Measurements from ENCODE around the gene KRT6A.
"Not testable (repeated sequence)": the region's sequence is repeated elsewhere in the genome, so short reads cannot be mapped to it uniquely, and the experiment has no call there.

Gene KRT6A

DNA sequence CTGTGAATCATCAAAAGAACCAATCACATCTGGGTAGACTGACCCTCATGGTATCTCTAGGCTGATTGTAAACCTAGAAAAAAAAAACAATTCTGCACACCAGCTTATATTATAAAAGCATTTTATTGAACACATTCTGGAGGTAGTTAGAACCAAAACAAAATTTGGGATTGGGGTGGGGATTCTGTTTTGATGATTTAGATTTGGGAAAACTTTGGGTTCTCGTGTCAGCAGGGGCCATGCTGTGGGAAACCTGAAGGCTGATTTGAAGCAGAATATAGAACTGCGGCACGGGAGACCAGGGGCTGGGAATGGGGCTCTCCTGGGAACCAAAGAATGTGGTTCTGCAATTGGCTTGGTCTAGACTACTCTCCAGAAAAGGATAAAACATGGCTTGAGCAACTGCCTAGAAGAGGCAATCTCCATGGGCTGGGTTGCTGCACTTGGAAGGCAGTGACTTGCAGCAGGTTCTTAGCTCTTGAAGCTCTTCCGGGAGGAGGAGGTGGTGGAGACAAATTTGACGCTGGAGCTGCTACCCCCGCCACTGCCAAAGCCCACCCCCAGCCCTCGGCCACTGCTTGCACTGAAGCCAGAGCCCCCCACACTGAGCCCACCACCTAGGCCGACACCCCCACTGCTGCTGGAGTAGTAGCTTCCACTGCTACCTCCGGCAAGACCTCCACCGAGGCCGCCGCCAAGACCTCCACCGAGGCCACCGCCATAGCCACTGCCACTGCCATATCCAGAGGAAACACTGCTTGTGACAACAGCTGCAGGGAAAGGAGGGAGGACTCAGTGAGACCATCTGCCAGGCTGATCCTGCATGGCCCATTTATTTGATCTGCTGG is 21.6 kb upstream of the KRT6A start:
- peaks cover 5% of the 10 kb centered on the region for H3K4me1 ChIP-seq (ENCODE audit: control insufficient read depth, insufficient read depth, low read length)
- no peak overlapping the region for H3K27ac ChIP-seq (ENCODE audit: low read depth, low read length)
- no peaks in the 10 kb centered on the region for H3K36me3 ChIP-seq (ENCODE audit: control insufficient read depth, insufficient read depth, low read length)
- H3K9ac ChIP-seq (ENCODE audit: low read length): no peak overlapping the region
- H3K4me3 ChIP-seq (ENCODE audit: low read length): no peak overlapping the region
- no peaks in the 10 kb centered on the region for H3K27me3 ChIP-seq (ENCODE audit: control insufficient read depth, insufficient read depth, low read length)

DNA sequence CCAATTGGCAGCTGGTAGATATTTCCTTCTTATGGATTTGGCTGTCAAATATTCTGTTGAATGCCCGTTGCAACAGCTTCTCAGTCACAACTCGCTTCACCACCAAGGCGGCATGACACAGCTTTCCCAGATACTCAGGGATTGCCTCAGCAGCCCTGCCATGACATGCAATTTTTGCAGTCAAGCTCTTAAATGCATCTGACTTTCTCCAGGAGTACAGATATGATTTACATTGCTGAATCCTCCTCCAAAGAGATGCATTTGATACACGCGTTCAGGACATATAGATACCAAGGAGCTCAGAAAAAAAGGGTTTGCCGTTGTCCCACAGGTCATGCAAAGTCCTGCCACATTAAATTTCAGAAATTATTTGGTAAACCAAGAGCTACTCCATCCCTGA is 20.7 kb upstream of the KRT6A start:
- Histone ChIP-seq H3K27me3 (ENCODE audit: control insufficient read depth, insufficient read depth, low read length) (no peaks in the 10 kb centered on the region), H3K4me3 (ENCODE audit: low read length) (no peak overlapping the region), H3K36me3 (ENCODE audit: control insufficient read depth, insufficient read depth, low read length) (no peaks in the 10 kb centered on the region), H3K4me1 (ENCODE audit: control insufficient read depth, insufficient read depth, low read length) (peaks cover 5% of the 10 kb centered on the region), H3K27ac (ENCODE audit: low read depth, low read length) (no peak overlapping the region), H3K9ac (ENCODE audit: low read length) (no peak overlapping the region)

DNA sequence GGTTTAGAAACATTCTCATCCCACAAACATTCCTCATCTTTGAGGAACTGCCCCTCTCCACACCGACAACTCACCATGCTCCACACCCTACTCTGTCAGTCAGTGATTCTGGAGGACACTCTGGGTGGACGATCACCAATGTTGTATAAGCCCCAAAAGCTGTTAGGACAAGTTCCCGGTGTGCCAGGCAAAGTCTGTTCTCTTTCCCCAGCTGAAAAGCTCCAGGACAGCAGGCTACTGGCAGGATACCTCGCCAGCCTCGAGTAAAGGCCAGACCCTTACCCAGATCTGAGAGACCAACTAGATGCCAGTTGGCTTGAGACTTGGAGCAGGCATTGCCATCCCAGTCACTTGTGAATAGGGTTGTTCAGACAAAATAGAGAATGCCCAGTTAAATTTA is 15.2 kb upstream of the KRT6A start:
- H3K4me1 ChIP-seq (ENCODE audit: control insufficient read depth, insufficient read depth, low read length): no peaks in the 10 kb centered on the region
- no peak overlapping the region for H3K4me3 ChIP-seq (ENCODE audit: low read length)
- no peak overlapping the region for H3K27ac ChIP-seq (ENCODE audit: low read depth, low read length)
- no peaks in the 10 kb centered on the region for H3K36me3 ChIP-seq (ENCODE audit: control insufficient read depth, insufficient read depth, low read length)
- no peak overlapping the region for H3K9ac ChIP-seq (ENCODE audit: low read length)
- no peaks in the 10 kb centered on the region for H3K27me3 ChIP-seq (ENCODE audit: control insufficient read depth, insufficient read depth, low read length)

- H3K36me3 ChIP-seq (ENCODE audit: control insufficient read depth, insufficient read depth, low read length): no peaks in the 10 kb centered on the region
- H3K4me1 ChIP-seq (ENCODE audit: control insufficient read depth, insufficient read depth, low read length): no peaks in the 10 kb centered on the region
- no peak overlapping the region for H3K4me3 ChIP-seq (ENCODE audit: low read length)
- H3K27ac ChIP-seq (ENCODE audit: low read depth, low read length): no peak overlapping the region
- H3K27me3 ChIP-seq (ENCODE audit: control insufficient read depth, insufficient read depth, low read length): no peaks in the 10 kb centered on the region
- H3K9ac ChIP-seq (ENCODE audit: low read length): no peak overlapping the region
Measured at GRCh38 chr12:52506858-52507715, 14.0 kb upstream of the KRT6A start.

DNA sequence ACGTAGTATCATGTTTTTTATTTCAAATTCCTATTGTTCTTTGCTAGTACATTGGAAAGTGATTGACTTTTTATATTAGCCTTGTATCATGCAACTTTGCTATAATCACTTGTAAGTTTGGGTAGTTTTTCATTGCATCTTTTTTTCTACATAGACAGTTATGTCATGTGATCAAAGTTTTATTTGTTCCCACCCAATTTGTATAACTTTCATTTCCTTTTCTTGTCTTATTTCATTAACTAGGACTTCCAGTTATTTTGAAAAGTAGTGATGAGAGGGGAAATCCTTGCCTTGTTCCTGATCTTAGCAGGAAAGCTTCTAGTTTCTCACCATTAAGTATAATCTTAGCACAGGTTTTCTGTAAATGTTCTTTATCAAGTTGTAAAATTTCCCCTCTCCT is 9.8 kb upstream of the KRT6A start:
- Histone ChIP-seq H3K9ac (ENCODE audit: low read length) (no peak overlapping the region), H3K27ac (ENCODE audit: low read depth, low read length) (no peak overlapping the region)

DNA sequence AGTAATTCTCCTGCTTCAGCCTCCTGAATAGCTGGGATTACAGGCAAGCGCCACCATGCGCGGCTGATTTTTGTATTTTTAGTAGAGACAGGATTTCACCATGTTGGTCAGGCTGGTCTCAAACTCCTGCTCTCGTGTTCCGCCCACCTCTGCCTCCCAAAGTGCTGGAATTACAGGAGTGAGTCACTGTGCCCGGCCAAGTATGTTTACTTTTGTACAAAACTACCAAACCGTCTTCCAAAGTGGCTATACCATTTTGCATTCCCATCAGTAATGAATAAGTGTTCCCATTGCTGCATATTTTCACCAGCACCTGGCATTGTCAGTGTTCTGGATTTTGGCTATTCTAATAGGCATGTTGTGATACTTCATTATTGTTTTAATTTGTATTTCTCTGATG is 8.4 kb upstream of the KRT6A start:
- Histone ChIP-seq H3K27me3 (ENCODE audit: control insufficient read depth, insufficient read depth, low read length) (no peaks in the 10 kb centered on the region), H3K4me1 (ENCODE audit: control insufficient read depth, insufficient read depth, low read length) (no peaks in the 10 kb centered on the region), H3K9ac (ENCODE audit: low read length) (no peak overlapping the region), H3K36me3 (ENCODE audit: control insufficient read depth, insufficient read depth, low read length) (no peaks in the 10 kb centered on the region), H3K27ac (ENCODE audit: low read depth, low read length) (no peak overlapping the region), H3K4me3 (ENCODE audit: low read length) (no peak overlapping the region)

More for the DNA sequence above, 9.8 kb upstream of the KRT6A start:
- H3K4me3 ChIP-seq (ENCODE audit: low read length): no peak overlapping the region
- H3K36me3 ChIP-seq (ENCODE audit: control insufficient read depth, insufficient read depth, low read length): no peaks in the 10 kb centered on the region
- no peaks in the 10 kb centered on the region for H3K27me3 ChIP-seq (ENCODE audit: control insufficient read depth, insufficient read depth, low read length)
- H3K4me1 ChIP-seq (ENCODE audit: control insufficient read depth, insufficient read depth, low read length): no peaks in the 10 kb centered on the region

DNA sequence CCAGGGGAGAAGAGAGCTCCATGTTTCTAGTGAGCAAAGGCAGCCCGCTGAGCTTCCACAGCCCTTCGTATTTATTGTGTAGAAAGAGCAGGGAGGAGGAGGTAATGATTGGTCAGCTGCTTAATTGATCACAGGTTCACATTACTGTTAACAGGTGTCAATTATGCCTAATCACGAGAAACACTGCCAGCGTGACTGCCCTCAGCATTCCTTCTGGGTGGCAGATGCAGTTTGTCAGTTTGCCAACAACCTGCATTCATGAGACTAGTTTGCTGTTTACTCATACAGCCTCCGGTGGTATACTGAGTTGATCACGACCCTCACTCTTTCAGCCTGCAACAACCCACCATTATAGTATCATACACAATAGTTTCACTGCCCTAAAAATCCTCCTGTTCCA is 7.5 kb upstream of the KRT6A start:
- H3K4me1 ChIP-seq (ENCODE audit: control insufficient read depth, insufficient read depth, low read length); H3K4me3 ChIP-seq (ENCODE audit: low read length); H3K27me3 ChIP-seq (ENCODE audit: control insufficient read depth, insufficient read depth, low read length); H3K9ac ChIP-seq (ENCODE audit: low read length); H3K36me3 ChIP-seq (ENCODE audit: control insufficient read depth, insufficient read depth, low read length); H3K27ac ChIP-seq (ENCODE audit: low read depth, low read length): not testable (repeated sequence)

DNA sequence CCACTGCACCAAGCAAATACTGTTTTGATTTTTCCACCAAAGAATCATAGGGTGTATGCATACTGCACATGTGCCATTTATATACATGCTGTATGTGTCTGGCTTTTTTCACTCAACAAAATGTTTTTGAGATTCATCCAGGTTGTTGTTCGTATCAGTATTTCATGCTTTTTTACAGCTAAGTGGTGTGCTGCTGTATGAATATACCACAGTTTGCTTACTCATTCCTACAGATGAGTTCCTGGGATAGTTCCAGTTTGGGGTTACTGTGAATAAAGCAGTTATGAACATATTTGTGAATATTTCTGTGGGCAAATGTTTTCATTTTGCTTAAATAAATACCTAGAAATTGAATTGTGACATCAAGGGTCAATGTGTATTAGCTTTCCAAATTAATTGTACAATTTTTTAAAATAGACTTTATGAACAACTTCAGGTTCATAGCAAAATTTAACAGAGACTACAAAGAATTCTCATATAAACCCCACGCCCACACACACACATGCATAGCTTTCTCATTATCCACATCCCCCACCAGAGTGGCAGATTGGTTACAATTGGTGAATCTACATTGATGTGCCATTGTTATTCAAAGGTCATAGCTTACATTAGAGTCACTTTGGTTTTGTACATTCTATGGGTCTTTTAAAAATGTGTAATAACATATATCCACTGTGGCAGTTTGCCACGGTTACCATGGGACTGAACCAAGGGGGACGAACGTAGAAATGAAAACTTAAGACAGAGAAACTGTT is 6.9 kb upstream of the KRT6A start:
- Histone ChIP-seq H3K9ac (ENCODE audit: low read length) (no peak overlapping the region), H3K4me3 (ENCODE audit: low read length) (no peak overlapping the region), H3K27ac (ENCODE audit: low read depth, low read length) (no peak overlapping the region), H3K27me3 (ENCODE audit: control insufficient read depth, insufficient read depth, low read length) (no peaks in the 10 kb centered on the region), H3K4me1 (ENCODE audit: control insufficient read depth, insufficient read depth, low read length) (no peaks in the 10 kb centered on the region), H3K36me3 (ENCODE audit: control insufficient read depth, insufficient read depth, low read length) (no peaks in the 10 kb centered on the region)

DNA sequence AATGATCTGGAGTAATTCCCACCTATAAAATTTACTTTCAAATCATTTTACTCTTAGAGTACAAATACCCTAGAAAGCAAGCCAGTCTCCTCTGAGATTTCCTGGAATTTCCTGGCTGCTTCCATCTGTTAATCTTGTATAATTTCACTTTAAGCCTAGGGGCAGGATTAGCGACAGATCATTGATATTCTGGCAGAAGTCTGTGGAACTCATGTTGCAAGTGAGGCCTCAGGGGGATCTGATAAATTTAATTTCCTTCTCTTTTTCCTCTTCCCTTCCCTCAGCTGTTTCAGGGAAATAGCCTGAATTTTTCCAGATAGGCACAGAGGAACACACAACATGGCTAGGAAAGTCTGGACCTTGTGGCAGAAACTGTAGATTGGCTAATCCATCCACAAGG is 5.9 kb upstream of the KRT6A start:
- no peaks in the 10 kb centered on the region for H3K4me1 ChIP-seq (ENCODE audit: control insufficient read depth, insufficient read depth, low read length)
- H3K36me3 ChIP-seq (ENCODE audit: control insufficient read depth, insufficient read depth, low read length): no peaks in the 10 kb centered on the region
- H3K9ac ChIP-seq (ENCODE audit: low read length): no peak overlapping the region
- H3K27me3 ChIP-seq (ENCODE audit: control insufficient read depth, insufficient read depth, low read length): no peaks in the 10 kb centered on the region
- no peak overlapping the region for H3K4me3 ChIP-seq (ENCODE audit: low read length)
- H3K27ac ChIP-seq (ENCODE audit: low read depth, low read length): no peak overlapping the region

DNA sequence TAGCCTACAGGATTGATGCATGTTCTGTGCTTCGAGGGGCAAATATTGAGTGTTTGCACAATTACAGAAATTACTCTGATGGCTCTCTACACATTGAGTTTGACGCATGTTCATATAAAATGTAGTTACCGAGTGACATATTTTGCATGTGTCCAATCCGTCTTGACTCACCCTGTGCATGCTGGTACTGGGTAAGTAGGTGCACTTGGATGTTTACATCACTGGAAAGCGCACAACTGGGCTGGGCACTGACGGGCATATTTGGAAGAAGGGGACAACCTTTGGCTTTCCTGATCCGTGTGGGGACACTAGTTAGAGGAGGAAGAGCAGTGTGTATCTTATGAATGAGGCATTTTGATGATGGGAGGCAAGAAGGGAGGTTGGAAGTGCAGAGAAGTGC is 4.9 kb upstream of the KRT6A start:
- H3K36me3 ChIP-seq (ENCODE audit: control insufficient read depth, insufficient read depth, low read length): no peaks in the 10 kb centered on the region
- no peaks in the 10 kb centered on the region for H3K27me3 ChIP-seq (ENCODE audit: control insufficient read depth, insufficient read depth, low read length)
- H3K4me3 ChIP-seq (ENCODE audit: low read length): no peak overlapping the region
- H3K4me1 ChIP-seq (ENCODE audit: control insufficient read depth, insufficient read depth, low read length): no peaks in the 10 kb centered on the region
- no peak overlapping the region for H3K27ac ChIP-seq (ENCODE audit: low read depth, low read length)
- no peak overlapping the region for H3K9ac ChIP-seq (ENCODE audit: low read length)

DNA sequence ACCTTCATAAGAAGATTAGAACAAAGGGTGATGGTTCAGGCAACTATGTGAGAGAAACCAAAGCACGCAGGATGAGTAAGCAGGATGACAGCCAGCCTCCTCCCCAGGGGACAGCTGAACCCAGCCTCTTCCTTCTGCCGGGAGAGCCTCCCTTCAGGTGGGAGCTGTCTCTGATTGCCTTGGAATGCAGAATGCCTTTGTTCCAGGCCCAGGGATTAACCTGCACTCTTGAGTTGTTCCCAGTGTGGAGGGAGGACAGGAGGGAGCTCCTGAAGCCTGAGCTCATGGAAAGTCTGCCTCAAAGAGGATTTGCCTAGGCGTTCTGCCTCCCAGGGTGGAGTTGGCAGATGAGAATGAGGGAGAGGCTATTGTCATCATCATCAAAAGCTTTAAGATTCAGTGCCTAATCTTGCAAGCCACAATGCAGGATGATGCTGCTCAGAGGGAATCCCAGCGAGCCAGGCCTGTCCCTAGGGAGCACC is 3.6 kb upstream of the KRT6A start:
- H3K4me1 ChIP-seq (ENCODE audit: control insufficient read depth, insufficient read depth, low read length): no peaks in the 10 kb centered on the region
- no peaks in the 10 kb centered on the region for H3K36me3 ChIP-seq (ENCODE audit: control insufficient read depth, insufficient read depth, low read length)
- no peak overlapping the region for H3K27ac ChIP-seq (ENCODE audit: low read depth, low read length)
- no peaks in the 10 kb centered on the region for H3K27me3 ChIP-seq (ENCODE audit: control insufficient read depth, insufficient read depth, low read length)
- no peak overlapping the region for H3K4me3 ChIP-seq (ENCODE audit: low read length)
- no peak overlapping the region for H3K9ac ChIP-seq (ENCODE audit: low read length)

DNA sequence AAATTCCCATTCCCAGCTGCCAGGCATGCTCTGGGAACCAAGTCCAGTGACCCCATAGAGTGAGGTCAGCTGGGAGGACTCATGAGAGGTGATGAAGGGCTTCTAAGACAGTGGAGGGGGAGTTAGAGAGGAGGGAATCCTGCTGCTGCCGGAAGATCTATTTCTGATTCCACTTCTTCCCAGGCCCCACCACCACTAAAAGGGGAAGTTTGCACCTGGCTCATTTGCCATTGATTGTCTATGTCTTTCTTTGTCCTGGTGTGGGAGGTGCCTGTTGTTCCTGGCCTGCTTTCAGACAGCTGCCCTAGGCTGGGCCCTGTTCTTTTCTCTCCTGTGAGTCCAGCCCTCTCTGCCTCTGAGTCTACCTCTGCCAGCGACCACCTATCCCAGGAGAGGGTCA is 3.0 kb upstream of the KRT6A start:
- H3K27ac ChIP-seq (ENCODE audit: low read depth, low read length): no peak overlapping the region
- H3K4me1 ChIP-seq (ENCODE audit: control insufficient read depth, insufficient read depth, low read length): no peaks in the 10 kb centered on the region

More for the DNA sequence above, 3.0 kb upstream of the KRT6A start:
- Histone ChIP-seq H3K36me3 (ENCODE audit: control insufficient read depth, insufficient read depth, low read length) (no peaks in the 10 kb centered on the region), H3K4me3 (ENCODE audit: low read length) (no peak overlapping the region), H3K27me3 (ENCODE audit: control insufficient read depth, insufficient read depth, low read length) (no peaks in the 10 kb centered on the region), H3K9ac (ENCODE audit: low read length) (no peak overlapping the region)

All from rectal smooth muscle tissue (tissue), 1 donor.